Sigmoid colon (tissue), 7 donors: ENCODE data around the gene ZDHHC4. TPM values are rescaled to one million over a fixed set of nuclear protein-coding genes. Genes with fewer than 3 reads are reported as not detected.
"Not testable (repeated sequence)": the region's sequence is repeated elsewhere in the genome, so short reads cannot be mapped to it uniquely, and the experiment has no call there.

Experiments used
- DNase-seq: peaks from one replicate; pipeline ENCODE4 v3.0.0-alpha.2; 2019
- H3K27ac ChIP-seq, 4 donors: fragments of 200-600 bp; sonication (generic); one replicate each; pipeline ENCODE4 v1.5.1; 2016 to 2019; ENCODE audit warnings: mild to moderate bottlenecking in 1 of 4
- H3K27me3 ChIP-seq, 3 donors: fragments of 200-600 bp; sonication (generic); one replicate each; pipeline ENCODE4 v1.5.1; 2019; ENCODE audit warnings: mild to moderate bottlenecking in 1 of 3
- H3K36me3 ChIP-seq, 4 donors: fragments of 200-600 bp; sonication (generic); one replicate each; pipeline ENCODE4 v1.5.1; 2016 to 2019
- H3K4me1 ChIP-seq, 4 donors: fragments of 200-600 bp; sonication (generic); one replicate each; pipeline ENCODE4 v1.5.1; 2017 to 2019
- H3K4me3 ChIP-seq, 4 donors: fragments of 200-600 bp; sonication (generic); one replicate each; pipeline ENCODE4 v1.5.1; 2017 to 2019; ENCODE audit warnings: mild to moderate bottlenecking in 2 of 4, moderate library complexity in 1 of 4
- H3K9me3 ChIP-seq, 4 donors: fragments of 200-600 bp in 3 of 4; sonication (generic) in 3 of 4; one replicate each; pipeline versions ENCODE4 v1.5.1 to v1.6.1; 2013 to 2019
- EP300 ChIP-seq, 4 donors: sonication (generic); formaldehyde crosslinking; IDR thresholded peaks; one replicate each; pipeline ENCODE4 v1.6.1; 2017; ENCODE audit warnings: antibody characterized with exemption in 4 of 4
- POLR2A ChIP-seq, 2 donors: fragments of 450-650 bp; IDR thresholded peaks; one replicate each; pipeline ENCODE4 v1.6.1; 2016; ENCODE audit warnings: antibody characterized with exemption in 2 of 2, mild to moderate bottlenecking in 2 of 2, moderate library complexity in 2 of 2
- POLR2AphosphoS5 ChIP-seq, 4 donors: sonication (generic); formaldehyde crosslinking; IDR thresholded peaks; one replicate each; pipeline ENCODE4 v1.6.1; 2017; ENCODE audit warnings: antibody characterized with exemption in 4 of 4
- WGBS, 2 donors: extraction: QIAGEN DNeasy Blood & Tissue Kit; methylation state at CpG; one replicate each; pipeline ENCODE4 v1.1.7; 2013; 5-methylcytosine and 5-hydroxymethylcytosine counted together
- intact Hi-C: fragments of 100-400 bp; cut with DNase I; formaldehyde crosslinking; loops from one replicate; pipeline ENCODE4 v1.15.1; 2023
- polyA plus RNA-seq, 3 donors: library from polyadenylated mRNA; stranded (reverse); fragments of 200-250 nt; gene quantifications; one replicate each; pipeline ENCODE4 v1.2.3, GENCODE V29; 2013
- total RNA-seq, 4 donors: library from RNA; depleted of rRNA; stranded (reverse); fragments of >200 nt; gene quantifications; one replicate each; pipeline ENCODE4 v1.1.0, GENCODE V29; 2016
- TF ChIP-seq, protein P1 (sequence below), 4 experiments: fragments of 450-650 bp in 3 of 4; fragments of 200-600 bp in 1 of 4; IDR thresholded peaks; one replicate each; pipeline ENCODE4 v1.5.1; 2016 to 2019; ENCODE audit warnings: antibody characterized with exemption in 4 of 4, mild to moderate bottlenecking in 3 of 4, moderate library complexity in 2 of 4
- donor health status: healthy with polysubstance abuse.
- donor health status: Bipolar disorder and iron deficiency.
- donor health status: healthy.

Gene ZDHHC4
- total and polyA plus RNA-seq, 7 donors = 32.4 to 73.6 (median 51.0) TPM

GRCh38 chr7:6578114-6579084 lies 1.1 kb downstream of the ZDHHC4 start:
- peaks cover 0 to 11% (median 6%) of the 10 kb centered on the region in 4 donors for H3K4me1 ChIP-seq
- WGBS, 2 donors = 74 to 91% methylated on average over 18 of the region's 18 CpGs
- H3K27me3 ChIP-seq = no peaks in the 10 kb centered on the region
- no peak for DNase-seq
- H3K4me3 ChIP-seq = peak overlapping the region; percentile 67 to 77 (median 72)
- intact Hi-C loops = no loop called here
- peak overlapping the region; percentile 93 to 97 (median 95) for H3K27ac ChIP-seq
- no peak for TF ChIP-seq POLR2AphosphoS5 (IDR thresholded peaks at IDR 0.05)
- H3K36me3 ChIP-seq = peaks cover 9 to 48% (median 25%) of the 10 kb centered on the region in 4 donors
- no peaks in the 10 kb centered on the region for H3K9me3 ChIP-seq

DNA sequence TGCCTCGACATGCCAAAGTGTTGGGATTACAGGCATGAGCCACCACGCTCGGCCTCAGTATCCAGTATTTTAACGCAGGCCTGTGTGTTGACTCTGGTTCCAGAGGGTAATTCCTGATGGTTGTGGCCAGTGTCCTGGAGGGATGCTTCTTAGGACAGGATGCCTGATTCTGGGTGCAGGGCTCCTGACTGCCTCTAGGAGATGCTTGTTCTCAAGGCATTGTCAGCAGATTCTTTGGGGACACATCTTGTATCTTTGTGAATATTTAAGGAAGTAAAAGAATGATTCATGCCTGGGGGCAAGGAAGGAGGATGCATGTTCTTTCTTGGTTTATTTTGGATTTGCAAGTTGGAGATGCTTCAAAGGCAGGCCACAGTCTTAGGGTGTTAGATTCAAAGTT lies 2.2 kb downstream of the ZDHHC4 start:
- H3K36me3 ChIP-seq = peaks cover 9 to 59% (median 29%) of the 10 kb centered on the region in 4 donors
- no peak overlapping the region for H3K27ac ChIP-seq
- 96 to 97% methylated on average over 4 of the region's 4 CpGs for WGBS, 2 donors
- H3K4me3 ChIP-seq = no peak overlapping the region
- no peaks in the 10 kb centered on the region for H3K9me3 ChIP-seq
- H3K27me3 ChIP-seq = no peaks in the 10 kb centered on the region
- DNase-seq = no peak
- intact Hi-C loops = no loop called here
- peaks cover 0 to 11% (median 6%) of the 10 kb centered on the region in 4 donors for H3K4me1 ChIP-seq
- TF ChIP-seq POLR2AphosphoS5 (IDR thresholded peaks at IDR 0.05) (no peak), EP300 (IDR thresholded peaks at IDR 0.05) (no peak), POLR2A (IDR thresholded peaks at IDR 0.05) (no peak)
- TF ChIP-seq, protein P1, sequence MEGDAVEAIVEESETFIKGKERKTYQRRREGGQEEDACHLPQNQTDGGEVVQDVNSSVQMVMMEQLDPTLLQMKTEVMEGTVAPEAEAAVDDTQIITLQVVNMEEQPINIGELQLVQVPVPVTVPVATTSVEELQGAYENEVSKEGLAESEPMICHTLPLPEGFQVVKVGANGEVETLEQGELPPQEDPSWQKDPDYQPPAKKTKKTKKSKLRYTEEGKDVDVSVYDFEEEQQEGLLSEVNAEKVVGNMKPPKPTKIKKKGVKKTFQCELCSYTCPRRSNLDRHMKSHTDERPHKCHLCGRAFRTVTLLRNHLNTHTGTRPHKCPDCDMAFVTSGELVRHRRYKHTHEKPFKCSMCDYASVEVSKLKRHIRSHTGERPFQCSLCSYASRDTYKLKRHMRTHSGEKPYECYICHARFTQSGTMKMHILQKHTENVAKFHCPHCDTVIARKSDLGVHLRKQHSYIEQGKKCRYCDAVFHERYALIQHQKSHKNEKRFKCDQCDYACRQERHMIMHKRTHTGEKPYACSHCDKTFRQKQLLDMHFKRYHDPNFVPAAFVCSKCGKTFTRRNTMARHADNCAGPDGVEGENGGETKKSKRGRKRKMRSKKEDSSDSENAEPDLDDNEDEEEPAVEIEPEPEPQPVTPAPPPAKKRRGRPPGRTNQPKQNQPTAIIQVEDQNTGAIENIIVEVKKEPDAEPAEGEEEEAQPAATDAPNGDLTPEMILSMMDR (IDR thresholded peaks at IDR 0.05) = no peak

GRCh38 chr7:6585746-6586432 lies 8.6 kb downstream of the ZDHHC4 start:
- H3K27me3 ChIP-seq, DNase-seq, H3K4me3 ChIP-seq, H3K27ac ChIP-seq, H3K9me3 ChIP-seq: not testable (repeated sequence)
- Histone ChIP-seq H3K4me1 (peaks cover 0 to 11% (median 9%) of the 10 kb centered on the region in 4 donors), H3K36me3 (peaks cover 9 to 82% (median 38%) of the 10 kb centered on the region in 4 donors)
- intact Hi-C loops = loop anchor here (5.0 kb wide), 1 partner anchor 121 kb away; the partner anchor contains the start of gene ZNF12
- 95 to 96% methylated on average over 8 of the region's 8 CpGs for WGBS, 2 donors

- intact Hi-C loops = loop anchor here (5.0 kb wide), 1 partner anchor 119 kb away; the partner anchor contains the start of gene ZNF12
- 86 to 90% methylated on average over 9 of the region's 9 CpGs for WGBS, 2 donors
- no peak overlapping the region for H3K4me3 ChIP-seq
- no peaks in the 10 kb centered on the region for H3K9me3 ChIP-seq
- no peak for DNase-seq
- TF ChIP-seq POLR2A (IDR thresholded peaks at IDR 0.05) (no peak), POLR2AphosphoS5 (IDR thresholded peaks at IDR 0.05) (no peak), EP300 (IDR thresholded peaks at IDR 0.05) (no peak)
- TF ChIP-seq, protein P1 (IDR thresholded peaks at IDR 0.05) = no peak
- H3K27ac ChIP-seq = no peak overlapping the region
- H3K27me3 ChIP-seq = no peaks in the 10 kb centered on the region
- peaks cover 0 to 22% (median 18%) of the 10 kb centered on the region in 4 donors for H3K4me1 ChIP-seq
- peaks cover 0 to 76% (median 27%) of the 10 kb centered on the region in 4 donors for H3K36me3 ChIP-seq
These were observed 11.3 kb downstream of the ZDHHC4 start for GRCh38 chr7:6588566-6588965.

- Histone ChIP-seq H3K27me3 (no peaks in the 10 kb centered on the region), H3K4me3 (peak overlapping the region in 3 of 4 donors; percentile 72 to 97 (median 81)), H3K27ac (peak overlapping the region; percentile 85 to 93 (median 87)), H3K4me1 (peaks cover 0 to 22% (median 18%) of the 10 kb centered on the region in 4 donors), H3K36me3 (peaks cover 0 to 76% (median 28%) of the 10 kb centered on the region in 4 donors), H3K9me3 (no peaks in the 10 kb centered on the region)
- TF ChIP-seq, protein P1 (IDR thresholded peaks at IDR 0.05) = peak in 1 of 4 experiments; percentile 23
- TF ChIP-seq POLR2A (IDR thresholded peaks at IDR 0.05) (no peak), POLR2AphosphoS5 (IDR thresholded peaks at IDR 0.05) (no peak), EP300 (IDR thresholded peaks at IDR 0.05) (no peak)
- DNase-seq = peak; percentile 65
- WGBS, 2 donors = 42 to 52% methylated on average over 22 of the region's 22 CpGs
- intact Hi-C loops = loop anchor here (5.0 kb wide), 1 partner anchor 118 kb away; the partner anchor contains the start of gene ZNF12
These were observed 12.0 kb downstream of the ZDHHC4 start for GRCh38 chr7:6589151-6589828.
